Measurements from ENCODE around the gene MYL12B. TPM values are rescaled to one million over a fixed set of nuclear protein-coding genes. Genes with fewer than 3 reads are reported as not detected.
A peak's percentile ranks its signal among the peaks of the same experiment; 100 is the strongest.

Gene MYL12B
- 559 and 577 TPM in 2 replicates for polyA plus RNA-seq (2013)

DNA sequence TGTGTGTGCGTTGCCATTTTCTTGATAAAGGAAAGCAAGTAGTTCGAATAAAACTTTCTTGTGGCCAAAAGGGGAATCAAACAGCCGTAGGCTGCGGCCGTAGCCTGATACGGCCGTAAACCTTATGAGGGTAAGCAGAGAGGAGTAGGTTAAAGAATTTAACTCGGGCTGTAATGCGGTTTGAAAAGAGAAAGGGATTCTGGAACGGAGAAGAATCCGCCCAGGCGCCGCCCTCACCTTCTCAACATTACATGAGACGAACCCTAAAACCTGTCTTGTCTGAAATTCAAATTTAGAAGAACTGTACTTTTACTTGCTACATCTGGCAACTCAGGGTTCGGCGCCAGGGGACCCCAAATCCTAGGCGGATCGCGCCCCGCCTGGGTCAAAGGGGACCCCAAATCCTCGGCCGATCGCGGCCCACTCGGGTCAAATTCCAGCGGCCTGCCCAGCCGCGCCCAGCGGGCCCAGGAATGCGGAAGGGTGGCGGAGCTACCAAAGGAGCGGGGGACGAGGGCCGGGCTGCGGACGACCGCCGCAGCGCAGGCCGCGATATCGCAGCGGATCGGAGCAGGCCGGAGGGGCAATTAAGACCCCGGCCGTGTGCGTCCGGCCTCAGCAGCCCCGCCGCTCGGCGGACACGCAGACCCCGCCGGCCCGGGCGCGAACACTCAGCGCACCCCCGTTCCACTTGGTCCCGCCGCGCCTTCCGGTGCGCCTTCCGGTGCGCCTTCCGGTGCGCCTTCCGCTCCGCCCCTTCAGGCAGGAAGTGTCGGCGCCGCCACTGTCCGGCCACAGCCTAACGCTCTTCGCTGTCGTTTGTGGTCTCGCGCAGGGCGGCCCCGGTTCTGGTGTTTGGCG is at the start of gene MYL12B:
MYL12B (plus strand) TSS at position 761 of the 861 bp plus-strand sequence. CDS start 10,766 bp downstream, outside the sequence.
- Histone ChIP-seq H3K79me1 (ENCODE audit: low read length) (peaks cover 16% of the 10 kb centered on the region), H3K14ac (ENCODE audit: low read length) (peak within 1 kb of the TSS; percentile 97), H3K27me3 (ENCODE audit: insufficient read depth, low read length) (no peaks in the 10 kb centered on the region), H2AFZ (ENCODE audit: insufficient read depth, low read length, poor library complexity) (peak within 1 kb of the TSS; percentile 99), H3K36me3 (ENCODE audit: control insufficient read depth in 1 of 2, insufficient read depth in 2 of 2, low read length in 2 of 2) (peaks cover 9 to 18% of the 10 kb centered on the region in 2 experiments), H3K9me3 (ENCODE audit: insufficient read depth, low read depth, low read length) (no peaks in the 10 kb centered on the region), H4K91ac (ENCODE audit: low read depth, low read length) (peak within 1 kb of the TSS; percentile 99), H4K12ac (ENCODE audit: low read depth, low read length) (peak within 1 kb of the TSS; percentile 93), H2BK5ac (ENCODE audit: low read depth, low read length, poor library complexity) (peak within 1 kb of the TSS; percentile 100), H3K4ac (ENCODE audit: low read depth, low read length) (peak within 1 kb of the TSS; percentile 100), H3K27ac (ENCODE audit: low read depth, low read length) (peak within 1 kb of the TSS; percentile 99), H2AK5ac (ENCODE audit: low read length) (peak within 1 kb of the TSS; percentile 95), H3K18ac (ENCODE audit: low read length) (peak within 1 kb of the TSS; percentile 97), H3K9ac (ENCODE audit: low read length) (peak within 1 kb of the TSS; percentile 99), H3K79me2 (ENCODE audit: control insufficient read depth, insufficient read depth, low read length, poor library complexity) (peaks cover 30% of the 10 kb centered on the region), H2BK120ac (ENCODE audit: insufficient read depth, low read length, poor library complexity) (peak within 1 kb of the TSS; percentile 99), H3K4me3 (ENCODE audit: low read depth, low read length) (peak within 1 kb of the TSS; percentile 89), H3K23ac (ENCODE audit: low read length) (no peak within 1 kb of the TSS), H3K4me2 (ENCODE audit: low read length) (peak within 1 kb of the TSS; percentile 92), H4K8ac (ENCODE audit: low read depth, low read length) (peak within 1 kb of the TSS; percentile 97), H2BK12ac (ENCODE audit: low read length) (peak within 1 kb of the TSS; percentile 17), H3K4me1 (ENCODE audit: control insufficient read depth in 1 of 2, insufficient read depth in 2 of 2, low read length in 2 of 2) (peaks cover 8 to 21% of the 10 kb centered on the region in 2 experiments)
- WGBS (ENCODE audit: extremely low coverage, insufficient coverage, insufficient read length) = no CpG with 5 or more reads among the region's 84 CpGs
- peak; percentile 70 to 84 for DNase-seq

DNA sequence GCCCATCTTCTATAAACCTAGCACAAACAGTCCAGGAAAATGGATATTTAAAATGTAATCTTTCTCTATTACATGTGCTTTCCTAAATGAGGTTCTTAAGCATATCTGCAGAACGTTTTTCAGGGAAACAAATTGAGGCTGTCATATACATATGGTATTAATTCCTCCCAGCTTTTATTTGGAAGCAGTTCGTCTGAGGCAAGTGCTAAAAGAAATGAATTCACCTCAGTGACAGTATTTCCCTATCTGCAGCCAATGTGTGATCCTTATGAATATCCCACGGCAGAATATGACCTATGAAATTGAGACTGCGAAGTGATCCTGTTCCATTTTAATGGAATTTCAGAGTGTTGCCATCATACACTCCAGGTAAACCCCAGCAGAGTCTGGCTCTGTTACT is 49.3 kb upstream of the MYL12B start:
- no peak overlapping the region for H3K4me3 ChIP-seq (ENCODE audit: low read depth, low read length)
- H4K91ac ChIP-seq (ENCODE audit: low read depth, low read length) = no peak overlapping the region
- H2BK12ac ChIP-seq (ENCODE audit: low read length) = no peak overlapping the region
- H3K27me3 ChIP-seq (ENCODE audit: insufficient read depth, low read length) = no peaks in the 10 kb centered on the region
- H4K12ac ChIP-seq (ENCODE audit: low read depth, low read length) = no peak overlapping the region
- no peak for DNase-seq
- no peak overlapping the region for H3K9ac ChIP-seq (ENCODE audit: low read length)
- peaks cover 0 to 2% of the 10 kb centered on the region in 2 experiments for H3K4me1 ChIP-seq (ENCODE audit: control insufficient read depth in 1 of 2, insufficient read depth in 2 of 2, low read length in 2 of 2)
- H3K36me3 ChIP-seq (ENCODE audit: control insufficient read depth in 1 of 2, insufficient read depth in 2 of 2, low read length in 2 of 2) = no peaks in the 10 kb centered on the region
- H3K79me2 ChIP-seq (ENCODE audit: control insufficient read depth, insufficient read depth, low read length, poor library complexity) = no peaks in the 10 kb centered on the region
- H3K18ac ChIP-seq (ENCODE audit: low read length) = no peak overlapping the region
- H3K4me2 ChIP-seq (ENCODE audit: low read length) = no peak overlapping the region
- H3K14ac ChIP-seq (ENCODE audit: low read length) = no peak overlapping the region
- no peak overlapping the region for H3K4ac ChIP-seq (ENCODE audit: low read depth, low read length)
- no peak overlapping the region for H3K27ac ChIP-seq (ENCODE audit: low read depth, low read length)
- WGBS (ENCODE audit: extremely low coverage, insufficient coverage, insufficient read length) = no CpG with 5 or more reads among the region's 4 CpGs
- no peak overlapping the region for H3K23ac ChIP-seq (ENCODE audit: low read length)
- H2AFZ ChIP-seq (ENCODE audit: insufficient read depth, low read length, poor library complexity) = no peak overlapping the region
- H2BK5ac ChIP-seq (ENCODE audit: low read depth, low read length, poor library complexity) = no peak overlapping the region
- H2AK5ac ChIP-seq (ENCODE audit: low read length) = no peak overlapping the region
- H3K9me3 ChIP-seq (ENCODE audit: insufficient read depth, low read depth, low read length) = no peaks in the 10 kb centered on the region
- no peak overlapping the region for H4K8ac ChIP-seq (ENCODE audit: low read depth, low read length)
- no peaks in the 10 kb centered on the region for H3K79me1 ChIP-seq (ENCODE audit: low read length)
- H2BK120ac ChIP-seq (ENCODE audit: insufficient read depth, low read length, poor library complexity) = no peak overlapping the region

DNA sequence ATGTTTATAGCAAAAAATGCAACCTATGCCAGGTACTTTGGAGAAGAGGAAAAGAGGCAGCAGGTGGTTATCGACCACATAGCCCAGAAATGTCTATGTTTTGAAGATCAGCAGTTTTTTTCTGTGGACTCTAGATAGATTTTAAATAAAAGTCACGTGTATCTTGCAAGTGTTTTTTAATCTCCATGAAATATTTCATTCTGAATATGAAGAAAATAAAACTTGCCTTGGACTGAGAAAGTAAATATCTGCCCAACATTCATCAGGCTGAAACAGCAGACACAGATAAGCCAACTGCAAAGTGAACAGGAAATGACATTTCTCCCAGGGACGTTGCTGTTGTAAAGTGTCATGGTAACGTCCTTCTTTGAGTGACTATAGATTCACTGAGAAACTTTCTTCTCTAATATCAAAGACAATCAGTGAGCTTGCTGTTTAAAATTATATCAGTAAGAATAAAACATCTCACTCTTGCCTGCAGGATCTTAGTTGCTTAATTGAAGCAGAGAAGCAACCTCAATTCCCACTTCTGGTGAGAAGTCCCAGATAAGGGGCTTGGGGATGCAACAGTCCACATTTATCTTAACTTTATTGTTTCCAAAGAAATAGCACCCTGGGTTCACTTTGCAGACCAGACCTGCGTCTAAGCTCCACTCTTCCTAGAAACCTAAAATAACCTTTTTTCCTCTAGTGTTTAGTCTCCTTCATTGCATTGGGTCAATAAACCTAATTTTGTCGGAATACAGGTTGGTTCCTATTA is 48.5 kb upstream of the MYL12B start:
- Histone ChIP-seq H3K4me3 (ENCODE audit: low read depth, low read length) (no peak overlapping the region), H3K4me1 (ENCODE audit: control insufficient read depth in 1 of 2, insufficient read depth in 2 of 2, low read length in 2 of 2) (peaks cover 0 to 2% of the 10 kb centered on the region in 2 experiments), H3K4ac (ENCODE audit: low read depth, low read length) (no peak overlapping the region), H3K27ac (ENCODE audit: low read depth, low read length) (no peak overlapping the region), H3K4me2 (ENCODE audit: low read length) (no peak overlapping the region), H3K18ac (ENCODE audit: low read length) (no peak overlapping the region), H3K79me1 (ENCODE audit: low read length) (no peaks in the 10 kb centered on the region), H3K36me3 (ENCODE audit: control insufficient read depth in 1 of 2, insufficient read depth in 2 of 2, low read length in 2 of 2) (no peaks in the 10 kb centered on the region), H2BK5ac (ENCODE audit: low read depth, low read length, poor library complexity) (no peak overlapping the region), H3K9me3 (ENCODE audit: insufficient read depth, low read depth, low read length) (no peaks in the 10 kb centered on the region), H4K12ac (ENCODE audit: low read depth, low read length) (no peak overlapping the region), H3K27me3 (ENCODE audit: insufficient read depth, low read length) (no peaks in the 10 kb centered on the region), H4K91ac (ENCODE audit: low read depth, low read length) (no peak overlapping the region), H2AK5ac (ENCODE audit: low read length) (no peak overlapping the region), H3K23ac (ENCODE audit: low read length) (no peak overlapping the region), H3K79me2 (ENCODE audit: control insufficient read depth, insufficient read depth, low read length, poor library complexity) (no peaks in the 10 kb centered on the region), H2AFZ (ENCODE audit: insufficient read depth, low read length, poor library complexity) (no peak overlapping the region), H2BK120ac (ENCODE audit: insufficient read depth, low read length, poor library complexity) (no peak overlapping the region), H3K14ac (ENCODE audit: low read length) (no peak overlapping the region), H4K8ac (ENCODE audit: low read depth, low read length) (no peak overlapping the region), H3K9ac (ENCODE audit: low read length) (no peak overlapping the region), H2BK12ac (ENCODE audit: low read length) (no peak overlapping the region)
- no CpG with 5 or more reads among the region's 6 CpGs for WGBS (ENCODE audit: extremely low coverage, insufficient coverage, insufficient read length)
- DNase-seq = no peak

DNA sequence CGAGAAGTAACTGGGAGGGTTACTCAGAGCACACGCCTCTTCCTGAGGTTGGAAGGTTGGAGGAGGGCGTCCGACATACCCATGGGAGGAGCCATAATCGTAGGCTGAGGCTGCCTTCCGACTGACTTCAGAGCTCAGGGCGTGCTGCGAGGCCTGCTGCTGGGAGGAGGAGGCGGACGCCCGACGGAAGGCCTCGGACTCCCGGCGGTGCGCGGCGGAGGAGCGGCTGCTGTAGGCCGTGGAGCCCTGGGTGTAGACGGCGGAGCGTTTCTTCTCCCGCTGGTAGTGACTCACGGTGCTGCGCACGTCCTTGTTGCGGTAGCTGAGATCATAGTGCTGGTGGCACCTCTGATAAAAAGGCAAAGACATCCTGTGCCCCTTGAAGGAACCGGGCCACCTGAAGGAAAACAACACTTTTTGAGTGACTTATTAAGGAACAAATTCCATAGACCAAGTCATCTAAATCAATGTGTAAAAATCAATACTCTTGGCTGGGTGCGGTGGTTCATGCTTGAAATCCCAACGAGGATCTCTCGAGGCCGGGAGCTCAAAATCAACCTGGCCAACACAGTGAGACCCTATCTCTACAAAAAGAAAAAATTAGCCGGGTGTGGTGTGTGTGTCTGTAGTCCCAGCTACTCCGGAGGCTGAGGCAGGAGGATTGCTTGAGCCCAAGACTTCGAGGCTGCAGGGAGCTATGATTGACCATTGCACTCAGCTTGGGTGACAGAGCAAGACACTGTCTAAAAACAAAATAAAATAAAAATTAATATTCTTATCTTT is 46.9 kb upstream of the MYL12B start:
- Histone ChIP-seq H3K9me3 (ENCODE audit: insufficient read depth, low read depth, low read length) (no peaks in the 10 kb centered on the region), H3K14ac (ENCODE audit: low read length) (no peak overlapping the region), H4K12ac (ENCODE audit: low read depth, low read length) (no peak overlapping the region), H3K27ac (ENCODE audit: low read depth, low read length) (no peak overlapping the region), H3K4me2 (ENCODE audit: low read length) (no peak overlapping the region), H2BK120ac (ENCODE audit: insufficient read depth, low read length, poor library complexity) (no peak overlapping the region), H3K4me1 (ENCODE audit: control insufficient read depth in 1 of 2, insufficient read depth in 2 of 2, low read length in 2 of 2) (peaks cover 0 to 2% of the 10 kb centered on the region in 2 experiments), H2BK12ac (ENCODE audit: low read length) (no peak overlapping the region), H3K23ac (ENCODE audit: low read length) (no peak overlapping the region), H4K8ac (ENCODE audit: low read depth, low read length) (no peak overlapping the region), H2BK5ac (ENCODE audit: low read depth, low read length, poor library complexity) (no peak overlapping the region), H3K79me1 (ENCODE audit: low read length) (no peaks in the 10 kb centered on the region), H3K79me2 (ENCODE audit: control insufficient read depth, insufficient read depth, low read length, poor library complexity) (no peaks in the 10 kb centered on the region), H3K4me3 (ENCODE audit: low read depth, low read length) (no peak overlapping the region), H3K18ac (ENCODE audit: low read length) (no peak overlapping the region), H3K36me3 (ENCODE audit: control insufficient read depth in 1 of 2, insufficient read depth in 2 of 2, low read length in 2 of 2) (no peaks in the 10 kb centered on the region), H3K27me3 (ENCODE audit: insufficient read depth, low read length) (no peaks in the 10 kb centered on the region), H3K4ac (ENCODE audit: low read depth, low read length) (no peak overlapping the region), H4K91ac (ENCODE audit: low read depth, low read length) (no peak overlapping the region), H3K9ac (ENCODE audit: low read length) (no peak overlapping the region), H2AFZ (ENCODE audit: insufficient read depth, low read length, poor library complexity) (no peak overlapping the region), H2AK5ac (ENCODE audit: low read length) (no peak overlapping the region)
- no CpG with 5 or more reads among the region's 36 CpGs for WGBS (ENCODE audit: extremely low coverage, insufficient coverage, insufficient read length)
- no peak for DNase-seq
